ENCODE data around the gene HS1BP3. TPM values are rescaled to one million over a fixed set of nuclear protein-coding genes. Genes with fewer than 3 reads are reported as not detected.

The HS1BP3 gene
- polyA plus RNA-seq, 3 donors from 2014 or later = 19.2 to 31.1 (median 25.3) TPM

- no peaks in the 10 kb centered on the region for H3K9me3 Mint-ChIP-seq
- peaks cover 1 to 7% (median 2%) of the 10 kb centered on the region in 3 donors for H3K27me3 Mint-ChIP-seq (ENCODE audit: low read depth in 3 of 3)
- H3K4me1 Mint-ChIP-seq = no peaks in the 10 kb centered on the region
- H3K36me3 Mint-ChIP-seq = peaks cover 0 to 20% (median 7%) of the 10 kb centered on the region in 3 donors
- no peak for DNase-seq
- peak overlapping the region in 1 of 6 donors; percentile 16 for H3K27ac Mint-ChIP-seq
- no peak overlapping the region for H3K4me3 Mint-ChIP-seq
These were observed 45.9 kb downstream of the HS1BP3 start for GRCh38 chr2:20604951-20605381.

DNA sequence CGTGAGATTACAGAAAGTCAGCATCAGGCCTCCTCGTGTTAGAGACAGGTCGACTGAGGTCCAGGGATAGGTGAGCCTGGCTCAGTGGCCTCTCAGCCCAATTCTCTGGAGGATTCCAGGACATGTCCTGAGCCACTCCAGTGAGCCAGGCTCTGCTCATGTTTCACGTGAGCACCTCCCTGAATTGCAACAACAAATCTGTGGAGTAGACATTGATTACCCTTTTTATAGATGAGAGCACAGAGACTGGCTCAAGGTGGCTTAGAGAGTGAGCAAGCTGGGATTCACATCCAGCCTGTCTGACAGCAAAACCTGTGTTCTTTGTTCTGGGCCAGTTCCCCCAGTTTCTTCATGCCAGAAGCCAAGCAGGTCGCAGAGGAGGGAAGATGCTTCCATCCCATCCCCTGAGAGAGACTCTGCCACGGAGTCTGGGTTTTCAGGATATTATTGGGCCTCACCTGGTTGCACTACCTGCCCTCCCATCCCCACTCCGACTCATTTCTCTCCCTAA, 46.4 kb downstream of the HS1BP3 start:
- DNase-seq = no peak
- no peak overlapping the region for H3K4me3 Mint-ChIP-seq
- no peaks in the 10 kb centered on the region for H3K4me1 Mint-ChIP-seq
- peaks cover 1 to 7% (median 2%) of the 10 kb centered on the region in 3 donors for H3K27me3 Mint-ChIP-seq (ENCODE audit: low read depth in 3 of 3)
- H3K9me3 Mint-ChIP-seq = no peaks in the 10 kb centered on the region
- no peak overlapping the region for H3K27ac Mint-ChIP-seq
- peaks cover 0 to 20% (median 7%) of the 10 kb centered on the region in 3 donors for H3K36me3 Mint-ChIP-seq

GRCh38 chr2:20603791-20604190, 47.1 kb downstream of the HS1BP3 start:
- peaks cover 0 to 7% (median 1%) of the 10 kb centered on the region in 3 donors for H3K27me3 Mint-ChIP-seq (ENCODE audit: low read depth in 3 of 3)
- H3K4me1 Mint-ChIP-seq = no peaks in the 10 kb centered on the region
- H3K4me3 Mint-ChIP-seq = no peak overlapping the region
- no peak for DNase-seq
- H3K9me3 Mint-ChIP-seq = no peaks in the 10 kb centered on the region
- peaks cover 0 to 20% (median 7%) of the 10 kb centered on the region in 3 donors for H3K36me3 Mint-ChIP-seq
- H3K27ac Mint-ChIP-seq = no peak overlapping the region

DNA sequence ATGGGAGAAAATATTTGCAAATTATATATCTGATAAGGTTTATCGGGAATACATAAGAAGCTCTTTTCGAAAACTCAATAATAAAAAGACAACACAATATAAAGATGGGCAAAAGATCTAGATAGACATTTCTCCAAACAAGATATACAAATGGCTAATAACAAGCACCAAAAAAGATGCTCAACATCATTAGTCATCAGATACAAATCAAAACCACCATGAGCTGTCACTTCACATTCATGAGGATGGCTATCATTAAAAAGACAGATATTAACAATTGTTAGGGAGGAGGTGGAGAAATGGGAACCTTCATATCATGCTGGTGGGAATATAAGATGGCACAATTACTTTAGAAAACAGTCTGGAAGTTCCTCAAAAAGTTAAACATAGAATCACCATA, 48.1 kb downstream of the HS1BP3 start:
- Mint-ChIP-seq H3K9me3 (no peaks in the 10 kb centered on the region), H3K4me1 (no peaks in the 10 kb centered on the region), H3K4me3 (no peak overlapping the region), H3K36me3 (peaks cover 0 to 14% (median 3%) of the 10 kb centered on the region in 3 donors), H3K27ac (peak overlapping the region in 1 of 6 donors; percentile 36), H3K27me3 (ENCODE audit: low read depth in 3 of 3) (peaks cover 0 to 7% (median 1%) of the 10 kb centered on the region in 3 donors)
- DNase-seq = no peak

- H3K27ac Mint-ChIP-seq = no peak overlapping the region
- DNase-seq = no peak
- peaks cover 0 to 9% (median 3%) of the 10 kb centered on the region in 3 donors for H3K36me3 Mint-ChIP-seq
- peaks cover 16 to 17% of the 10 kb centered on the region in 2 donors for H3K4me1 Mint-ChIP-seq
- H3K9me3 Mint-ChIP-seq = no peaks in the 10 kb centered on the region
- H3K4me3 Mint-ChIP-seq = no peak overlapping the region
- peaks cover 2 to 5% (median 3%) of the 10 kb centered on the region in 3 donors for H3K27me3 Mint-ChIP-seq (ENCODE audit: low read depth in 3 of 3)
These were observed 50.1 kb downstream of the HS1BP3 start for GRCh38 chr2:20600756-20601325.

DNA sequence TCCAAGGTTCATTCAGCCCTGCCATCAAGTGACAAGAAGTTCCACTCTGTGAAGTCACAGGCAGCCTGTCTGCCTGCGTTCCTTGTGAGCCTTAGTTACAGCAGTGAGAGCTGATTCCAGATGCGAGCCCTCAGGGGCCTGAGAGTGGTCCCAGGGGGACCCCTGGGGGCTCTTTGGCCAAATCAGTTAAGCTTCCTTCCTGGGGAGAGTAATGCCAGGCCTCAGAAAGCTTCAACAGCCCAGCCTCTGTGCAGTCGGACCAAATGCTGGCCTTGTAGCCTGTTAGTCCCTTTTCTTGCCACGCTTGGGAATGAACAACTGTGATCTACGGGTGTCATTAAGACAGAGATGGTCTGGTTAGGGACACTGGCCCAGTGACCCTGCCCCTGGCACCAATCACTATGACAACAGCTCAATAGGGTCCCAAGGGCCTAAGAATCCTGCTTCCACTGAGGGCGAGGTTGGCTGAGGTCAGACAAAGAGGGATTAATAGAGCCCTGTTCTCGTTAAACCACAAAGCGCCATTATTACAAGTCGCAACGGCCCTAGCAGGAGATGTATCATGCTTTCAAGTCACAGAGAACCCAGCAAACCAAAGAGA, 50.9 kb downstream of the HS1BP3 start:
- peaks cover 3 to 12% (median 5%) of the 10 kb centered on the region in 3 donors for H3K27me3 Mint-ChIP-seq (ENCODE audit: low read depth in 3 of 3)
- no peak for DNase-seq
- peak overlapping the region in 2 of 6 donors; percentile 17 to 36 for H3K27ac Mint-ChIP-seq
- H3K9me3 Mint-ChIP-seq = no peaks in the 10 kb centered on the region
- H3K4me3 Mint-ChIP-seq = no peak overlapping the region
- no peaks in the 10 kb centered on the region for H3K36me3 Mint-ChIP-seq
- H3K4me1 Mint-ChIP-seq = peaks cover 25 to 26% of the 10 kb centered on the region in 2 donors

DNA sequence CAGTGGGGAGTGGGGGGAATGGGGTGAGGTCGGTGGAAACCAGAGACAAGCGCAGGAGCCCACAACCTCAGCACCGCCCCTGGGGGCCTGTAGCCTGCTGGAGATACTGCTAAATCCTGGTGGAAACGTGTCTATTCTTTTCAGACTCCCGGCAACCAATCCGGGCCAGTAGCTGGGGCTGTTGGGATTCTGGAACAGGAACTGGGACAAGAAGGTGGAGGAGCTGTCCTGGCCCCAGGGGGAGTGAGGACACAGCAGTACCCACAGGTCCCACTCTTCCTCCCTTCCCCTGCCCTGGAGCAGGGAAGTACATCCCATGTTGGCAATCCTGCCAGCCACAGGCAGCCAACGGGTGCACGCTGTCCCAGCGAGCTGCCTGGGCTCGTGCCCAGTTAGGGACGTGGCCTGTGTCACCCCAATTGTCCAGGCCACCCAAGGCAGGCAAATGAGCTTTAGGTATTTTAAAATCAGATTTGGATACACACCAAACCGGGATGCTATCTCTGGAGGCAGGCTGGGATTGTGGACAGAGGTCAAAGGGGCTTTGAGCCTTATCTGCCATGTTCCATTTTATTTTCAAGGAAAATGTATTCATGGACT, 51.8 kb downstream of the HS1BP3 start:
- H3K27me3 Mint-ChIP-seq (ENCODE audit: low read depth in 3 of 3) = peaks cover 3 to 12% (median 5%) of the 10 kb centered on the region in 3 donors
- no peaks in the 10 kb centered on the region for H3K36me3 Mint-ChIP-seq
- H3K9me3 Mint-ChIP-seq = no peaks in the 10 kb centered on the region
- H3K4me1 Mint-ChIP-seq = peaks cover 31 to 35% of the 10 kb centered on the region in 2 donors
- H3K4me3 Mint-ChIP-seq = no peak overlapping the region
- H3K27ac Mint-ChIP-seq = no peak overlapping the region
- DNase-seq = no peak

- peaks cover 34 to 38% of the 10 kb centered on the region in 2 donors for H3K4me1 Mint-ChIP-seq
- H3K27me3 Mint-ChIP-seq (ENCODE audit: low read depth in 3 of 3) = peaks cover 3 to 12% (median 5%) of the 10 kb centered on the region in 3 donors
- peak overlapping the region in 4 of 6 donors; percentile 28 to 99 (median 81) for H3K27ac Mint-ChIP-seq
- no peaks in the 10 kb centered on the region for H3K9me3 Mint-ChIP-seq
- no peaks in the 10 kb centered on the region for H3K36me3 Mint-ChIP-seq
- no peak for DNase-seq
- H3K4me3 Mint-ChIP-seq = no peak overlapping the region
These were observed 53.1 kb downstream of the HS1BP3 start for GRCh38 chr2:20597860-20598183.

- Mint-ChIP-seq H3K9me3 (no peaks in the 10 kb centered on the region), H3K27ac (peak overlapping the region; percentile 91 to 99 (median 98)), H3K36me3 (no peaks in the 10 kb centered on the region), H3K4me1 (peaks cover 34 to 38% of the 10 kb centered on the region in 2 donors), H3K4me3 (peak overlapping the region in 2 of 5 donors; percentile 20 to 89), H3K27me3 (ENCODE audit: low read depth in 3 of 3) (peaks cover 3 to 11% (median 5%) of the 10 kb centered on the region in 3 donors)
- no peak for DNase-seq
These were observed 53.7 kb downstream of the HS1BP3 start for GRCh38 chr2:20596973-20597859.

DNA sequence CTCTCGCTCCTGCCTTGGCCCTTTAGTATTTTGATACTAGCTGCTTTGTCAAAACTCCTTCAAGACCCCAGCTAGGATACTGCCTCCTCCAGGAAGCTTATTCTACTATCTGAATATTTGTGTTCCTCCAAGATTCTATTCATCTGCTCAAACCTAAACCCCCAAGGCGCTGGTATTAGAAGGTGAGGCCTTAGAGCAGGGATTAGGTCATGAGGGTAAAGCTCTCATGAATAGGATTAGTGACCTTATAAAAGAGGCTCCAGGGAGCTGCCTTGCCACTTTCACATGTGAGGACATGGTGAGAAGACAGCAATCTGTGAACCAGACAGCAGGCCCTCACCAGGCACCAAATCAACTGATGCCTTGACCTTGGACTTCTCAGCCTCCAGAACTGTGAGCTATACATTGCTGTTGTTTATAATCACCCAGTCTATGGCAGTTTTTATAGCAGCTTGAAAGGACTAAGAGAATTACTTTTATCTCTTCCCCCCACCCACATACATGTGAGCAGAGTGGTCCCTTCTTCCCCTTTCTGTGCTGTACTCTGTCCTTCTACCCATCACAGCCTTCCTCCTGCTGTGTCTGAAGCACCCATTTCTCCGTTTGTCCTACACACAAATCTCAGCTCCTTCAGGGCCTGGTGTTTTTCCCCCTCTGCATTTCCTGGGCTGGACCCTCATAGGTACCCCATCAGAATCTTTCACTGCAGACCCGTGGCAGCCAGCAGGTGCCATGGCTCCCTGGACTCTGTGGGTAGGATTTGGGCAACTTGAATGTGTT, 54.5 kb downstream of the HS1BP3 start:
- Mint-ChIP-seq H3K36me3 (no peaks in the 10 kb centered on the region), H3K9me3 (no peaks in the 10 kb centered on the region), H3K27ac (peak overlapping the region; percentile 91 to 99 (median 98)), H3K27me3 (ENCODE audit: low read depth in 3 of 3) (peaks cover 3 to 10% (median 5%) of the 10 kb centered on the region in 3 donors), H3K4me1 (peaks cover 34 to 38% of the 10 kb centered on the region in 2 donors), H3K4me3 (peak overlapping the region; percentile 69 to 89 (median 75))
- no peak for DNase-seq

DNA sequence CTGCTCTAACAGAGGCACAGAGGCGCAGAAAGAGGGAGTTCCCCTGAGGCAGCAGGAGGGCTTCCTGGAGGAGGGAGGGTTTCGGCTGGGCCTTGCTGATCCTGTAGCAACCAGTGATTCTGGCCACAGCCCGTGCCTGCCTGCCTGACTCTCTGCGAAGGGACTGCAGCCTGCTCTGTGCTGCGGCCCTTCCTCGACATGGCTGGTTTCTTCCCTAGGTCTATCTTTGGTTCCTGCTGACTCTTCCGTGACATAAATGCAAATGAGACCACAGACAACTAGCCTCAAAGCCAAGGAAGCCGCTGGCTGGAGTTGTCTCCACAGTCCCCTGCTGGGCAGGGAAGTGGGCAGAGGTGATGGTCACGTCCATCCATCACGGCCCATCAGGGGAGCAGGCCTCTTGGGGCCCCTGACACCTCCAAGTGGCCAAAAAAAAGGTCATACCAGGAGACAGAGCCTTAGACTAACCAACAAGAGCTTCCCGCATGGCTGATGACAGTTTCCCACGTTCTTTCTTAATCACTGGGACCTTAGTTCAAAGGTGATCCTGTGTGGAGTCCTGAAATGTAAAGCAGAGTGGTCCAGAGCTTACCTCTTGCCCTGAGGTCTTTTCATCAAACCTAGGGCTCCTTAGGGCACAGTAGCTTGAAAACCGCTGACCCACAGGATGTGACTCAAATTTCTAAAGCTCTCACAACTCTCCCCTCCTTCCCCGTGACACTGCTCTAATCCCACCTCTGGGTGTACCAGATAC, 55.3 kb downstream of the HS1BP3 start:
- Mint-ChIP-seq H3K27me3 (ENCODE audit: low read depth in 3 of 3) (peaks cover 3 to 10% (median 5%) of the 10 kb centered on the region in 3 donors), H3K27ac (peak overlapping the region; percentile 91 to 99 (median 98)), H3K9me3 (no peaks in the 10 kb centered on the region), H3K4me3 (peak overlapping the region; percentile 69 to 89 (median 75)), H3K4me1 (peaks cover 34 to 38% of the 10 kb centered on the region in 2 donors), H3K36me3 (no peaks in the 10 kb centered on the region)
- DNase-seq = peak; percentile 70 to 74 (median 71)

- Mint-ChIP-seq H3K9me3 (no peaks in the 10 kb centered on the region), H3K36me3 (no peaks in the 10 kb centered on the region), H3K4me1 (peaks cover 34 to 38% of the 10 kb centered on the region in 2 donors), H3K27ac (peak overlapping the region; percentile 91 to 99 (median 98)), H3K27me3 (ENCODE audit: low read depth in 3 of 3) (peaks cover 3 to 10% (median 5%) of the 10 kb centered on the region in 3 donors), H3K4me3 (peak overlapping the region; percentile 69 to 89 (median 75))
- no peak for DNase-seq
These were observed 55.9 kb downstream of the HS1BP3 start for GRCh38 chr2:20594957-20595356.

Measured in immature natural killer cell (primary cell).